Activated CD8-positive, alpha-beta memory T cell treated with anti-CD3 and anti-CD28 coated beads for 24 hours (primary cell): ENCODE results near the gene MPEG1.

Experiments used
- DNase-seq: peaks from one replicate; pipeline ENCODE4 v3.0.0-alpha.2; 2020

MPEG1 gene

DNA sequence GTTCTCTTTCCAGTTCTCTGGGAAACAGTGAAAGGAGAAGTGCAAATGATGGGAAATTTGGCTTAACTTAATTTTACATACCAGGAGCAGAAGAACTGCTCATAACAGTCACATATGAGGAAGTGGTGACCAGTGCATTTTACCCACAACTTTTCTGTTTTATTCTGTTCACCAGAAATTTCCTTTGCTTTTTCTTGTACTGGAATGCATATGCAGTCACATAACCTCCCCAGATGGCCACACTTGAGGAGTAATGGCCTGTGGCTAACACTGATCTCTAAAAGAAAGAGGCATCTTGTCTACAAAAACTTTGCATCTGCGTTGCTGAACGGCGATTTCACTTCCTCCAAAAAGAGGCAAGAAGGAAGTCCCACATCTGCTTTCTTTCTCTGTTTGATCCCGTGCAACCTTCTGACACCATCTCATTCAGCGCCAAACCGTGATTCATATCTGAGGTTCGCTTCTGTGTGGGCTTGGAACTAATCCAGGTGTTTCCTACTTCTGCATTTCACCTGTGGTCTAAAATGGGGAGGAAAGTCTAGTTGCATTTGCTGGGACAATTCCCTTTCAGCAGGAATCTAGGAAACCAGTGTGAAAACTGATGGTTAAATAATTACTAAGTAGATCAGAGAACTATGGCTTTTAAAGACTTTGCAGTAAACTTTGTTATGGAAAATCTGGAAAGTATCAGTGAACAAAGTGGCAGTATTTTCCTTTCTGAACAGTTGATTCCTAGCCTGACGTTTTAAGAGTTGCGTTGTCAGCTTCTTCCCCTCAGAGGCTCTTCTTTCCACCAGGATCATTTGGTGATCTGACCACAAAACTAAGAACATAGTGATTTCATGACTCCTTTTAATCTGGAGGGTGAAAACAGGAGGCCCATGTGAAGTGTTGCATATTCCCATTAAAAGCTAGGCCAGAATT, 4.2 kb upstream of the MPEG1 start:
- DNase-seq, result no peak

DNA sequence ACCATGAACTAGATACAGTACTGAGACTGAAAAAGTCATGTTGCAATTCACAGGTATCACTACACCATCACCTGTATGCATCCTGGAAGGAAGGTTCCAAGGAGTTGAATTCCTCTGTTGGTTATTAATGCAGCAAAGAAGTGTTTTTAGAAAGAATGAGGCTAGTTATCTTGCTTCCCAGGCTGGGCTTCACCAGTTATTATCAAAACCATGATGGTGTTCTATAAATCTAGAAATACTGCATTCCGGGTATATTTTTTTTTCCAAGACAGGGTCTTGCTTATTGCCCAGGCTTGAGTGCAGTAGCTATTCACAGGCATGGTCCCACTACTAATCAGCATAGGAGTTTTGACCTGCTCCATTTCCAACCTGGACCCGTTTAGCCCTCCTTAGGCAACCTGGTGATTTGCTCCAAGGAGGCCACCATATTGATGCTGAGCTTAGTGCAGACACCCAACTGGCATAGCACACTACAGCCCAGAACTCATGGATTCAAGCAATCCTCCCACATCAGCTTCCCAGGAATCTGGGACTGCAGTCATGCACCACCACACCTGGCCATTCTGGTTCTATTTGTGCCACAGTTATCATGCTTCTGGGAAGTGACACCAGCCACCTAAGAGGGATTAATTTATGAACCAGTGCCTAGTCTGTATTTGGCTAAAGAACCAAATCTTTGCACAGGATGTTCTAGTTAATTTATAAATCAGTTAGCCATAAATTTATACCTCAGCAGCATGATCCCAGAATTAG, 1.6 kb upstream of the MPEG1 start:
- DNase-seq, result no peak

DNA sequence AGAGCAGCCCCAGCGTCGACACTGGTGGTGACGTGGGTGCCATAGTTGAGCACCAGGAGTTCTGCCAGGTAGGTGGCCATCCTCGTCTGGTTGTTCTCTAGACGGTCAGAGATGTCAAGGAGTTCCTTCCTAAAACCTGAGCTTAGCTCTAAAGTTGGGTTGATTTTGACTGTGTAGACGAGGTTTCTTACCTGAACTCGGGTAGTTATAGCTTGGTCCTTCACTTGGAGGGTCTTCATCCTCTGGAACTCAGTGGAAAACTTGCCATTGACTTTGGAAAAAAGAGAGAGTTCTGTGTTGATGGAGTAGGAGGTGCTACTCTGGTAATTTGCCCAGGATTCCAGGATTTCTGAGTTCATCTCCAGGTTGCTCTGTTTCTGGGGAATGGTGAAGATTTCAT, 505 bp downstream of the MPEG1 start:
- DNase-seq, result no peak

DNA sequence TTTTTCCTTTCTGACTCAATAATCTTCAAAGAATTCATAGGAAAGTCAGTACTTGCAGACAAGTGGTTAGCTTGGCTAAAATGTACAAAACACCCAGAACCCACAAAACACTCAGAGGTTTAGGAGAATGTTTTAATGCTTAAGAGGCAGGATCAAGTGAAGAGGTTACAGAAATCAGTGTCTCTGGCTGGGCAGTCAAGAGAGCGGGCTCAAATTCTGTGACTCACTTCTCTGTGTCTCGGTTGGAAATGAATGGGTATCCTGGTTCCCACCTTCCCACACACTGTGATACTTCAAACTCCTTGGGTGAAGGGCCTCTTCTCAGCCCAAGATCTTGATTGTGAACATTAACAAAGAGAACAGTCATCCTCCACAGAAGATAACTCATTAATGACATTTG, 3.8 kb downstream of the MPEG1 start:
- no peak for DNase-seq

DNA sequence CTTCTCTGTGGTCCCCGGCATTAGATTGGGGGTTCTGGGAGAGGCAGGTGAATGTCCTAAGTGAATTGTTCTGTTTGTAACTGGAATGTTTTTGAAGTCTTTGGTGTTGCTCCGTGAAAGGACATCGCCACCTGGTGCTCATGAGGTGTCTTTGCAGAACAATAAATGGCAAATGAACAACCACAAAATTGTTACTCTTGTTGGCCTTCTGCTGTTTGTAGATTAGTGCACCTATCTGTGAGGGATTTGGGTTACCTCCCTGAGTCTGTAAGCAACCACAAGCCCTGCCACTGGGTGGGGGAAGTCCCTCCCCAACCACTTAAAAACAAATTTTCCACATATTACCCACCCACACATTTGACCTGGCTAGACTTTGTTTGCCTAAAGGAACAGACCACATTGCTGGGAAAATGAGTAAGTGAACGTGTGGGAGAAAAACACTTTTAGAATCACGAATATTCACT, 4.7 kb downstream of the MPEG1 start:
- no peak for DNase-seq

DNA sequence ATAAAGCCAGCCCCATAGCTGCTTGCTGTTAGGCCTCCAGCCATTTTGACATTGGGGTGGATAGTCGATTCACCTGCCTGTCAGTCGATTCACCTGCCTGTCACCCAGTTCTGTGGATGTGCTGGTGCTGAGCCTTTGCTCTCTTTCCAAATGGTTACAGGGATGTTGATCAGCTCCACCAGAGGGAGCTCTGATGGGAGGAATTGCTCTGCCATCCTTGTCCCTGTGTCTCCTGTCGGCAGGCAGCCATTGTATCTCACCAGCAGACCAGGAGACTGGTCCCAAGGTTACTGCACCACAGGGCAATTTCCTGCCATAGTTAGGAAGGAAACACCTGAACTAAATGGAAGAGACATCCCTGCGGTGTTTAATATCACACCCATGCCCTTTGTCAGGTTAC, 6.1 kb downstream of the MPEG1 start:
- DNase-seq, result no peak

DNA sequence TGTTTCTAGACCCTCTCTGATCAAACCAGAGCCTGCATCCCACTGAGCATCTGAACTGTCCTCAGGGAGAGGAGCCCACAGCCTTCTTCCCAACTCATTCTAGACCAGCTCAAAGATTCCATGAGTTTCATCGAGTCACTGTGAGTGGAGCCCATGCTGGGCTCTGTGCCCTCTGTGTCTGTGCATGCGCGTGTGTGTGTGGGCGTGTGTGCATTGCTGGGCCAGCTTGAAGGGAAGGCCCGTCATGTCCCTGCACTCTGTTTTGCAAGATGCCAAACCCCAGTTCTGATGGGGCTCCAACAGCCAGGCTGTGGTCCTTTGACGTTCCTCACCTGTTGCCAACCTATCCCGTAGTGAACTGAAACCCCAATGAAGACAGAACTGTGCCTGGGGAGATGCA, 7.1 kb downstream of the MPEG1 start:
- DNase-seq, result no peak

DNA sequence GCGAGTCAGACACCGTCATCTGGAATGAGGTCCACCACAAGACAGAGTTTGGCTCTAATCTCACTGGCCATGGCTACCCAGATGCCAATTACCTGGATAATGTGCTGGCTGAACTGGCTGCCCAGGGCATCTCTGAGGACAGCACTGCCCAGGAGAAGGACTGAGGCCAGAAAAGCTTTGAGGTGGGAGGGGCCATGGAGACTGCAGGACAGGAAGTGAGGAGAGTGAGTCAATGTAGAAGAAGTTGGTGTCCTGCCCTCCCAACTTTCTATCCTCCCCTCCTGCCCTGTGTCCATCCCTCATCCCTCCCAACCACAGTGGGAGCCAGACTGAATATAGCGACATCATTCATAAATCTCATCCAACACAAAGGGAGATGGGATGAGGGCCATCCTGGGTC, 8.0 kb downstream of the MPEG1 start:
- no peak for DNase-seq

DNA sequence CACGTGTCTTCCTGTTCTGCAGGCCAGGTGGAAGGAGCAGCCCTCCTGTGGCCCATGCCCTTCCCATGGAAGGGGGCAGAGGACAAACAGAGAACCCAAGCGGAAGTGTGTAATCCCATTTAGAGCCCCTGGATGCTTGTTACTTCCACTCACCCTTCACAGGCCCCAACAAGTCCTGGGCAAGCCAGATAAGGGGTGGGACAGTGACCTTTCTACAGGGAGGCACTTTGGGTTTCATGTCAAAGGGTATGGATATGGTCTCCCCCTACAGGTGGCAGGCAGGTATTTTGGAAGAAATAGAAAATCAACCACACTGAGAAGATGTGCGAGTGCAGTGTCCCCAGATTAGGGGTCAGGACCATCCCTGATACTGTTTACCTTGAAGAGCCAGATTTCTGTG, 11.4 kb downstream of the MPEG1 start:
- no peak for DNase-seq

DNA sequence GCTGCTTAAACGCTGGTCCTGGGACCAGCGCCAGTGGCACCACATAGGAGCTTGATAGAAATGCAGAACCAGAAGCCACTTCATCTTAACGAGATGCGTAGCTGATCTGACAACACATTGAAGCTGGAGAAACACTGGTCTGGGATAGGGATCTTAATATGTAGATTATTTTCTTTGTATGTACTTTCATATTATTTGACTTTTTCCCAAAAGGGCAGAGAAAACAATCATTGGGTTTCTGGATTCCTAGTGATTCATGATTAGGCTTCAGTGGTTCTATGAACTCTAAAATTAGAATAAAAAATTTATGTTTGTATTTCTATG, 12.3 kb downstream of the MPEG1 start:
- DNase-seq, result no peak

DNA sequence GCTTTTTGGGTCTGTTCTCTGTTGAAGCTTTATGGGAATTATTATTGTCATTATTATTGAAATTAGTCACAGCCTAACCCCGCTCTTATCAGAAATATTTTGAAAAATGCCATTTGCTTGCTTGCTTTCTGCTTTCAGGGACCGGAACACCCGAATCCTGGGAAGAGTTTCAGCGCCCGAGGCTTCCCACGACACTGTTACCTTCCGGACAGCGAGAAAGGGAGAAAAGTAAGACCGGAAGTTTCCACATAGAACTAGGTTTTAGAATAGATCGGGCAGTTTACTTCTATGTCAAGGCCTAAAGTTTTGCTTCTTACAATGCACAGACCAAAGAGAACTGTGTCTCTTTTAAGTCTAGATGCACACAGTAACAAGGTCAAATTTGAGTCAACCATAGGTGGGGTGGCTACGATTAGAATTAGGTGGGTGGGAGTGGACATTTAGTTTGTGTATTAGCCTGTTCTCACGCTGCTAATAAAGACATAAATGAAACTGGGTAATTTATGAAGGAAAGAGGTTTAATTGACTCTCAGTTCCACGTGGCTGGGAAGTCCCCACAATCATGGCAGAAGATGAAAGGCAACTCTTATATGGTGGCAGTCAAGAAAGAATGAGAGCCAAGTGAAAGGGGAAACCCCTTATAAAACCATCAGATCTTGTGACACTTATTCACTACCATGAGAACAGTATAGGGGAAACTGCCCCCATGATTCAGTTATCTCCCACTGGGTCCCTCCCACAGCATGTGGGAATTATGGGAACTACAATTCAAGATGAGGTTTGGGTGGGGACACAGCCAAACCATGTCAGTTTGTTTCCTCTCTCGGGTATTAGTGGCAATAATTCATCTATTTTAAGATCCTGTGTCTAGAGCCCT, 12.9 kb downstream of the MPEG1 start:
- no peak for DNase-seq

DNA sequence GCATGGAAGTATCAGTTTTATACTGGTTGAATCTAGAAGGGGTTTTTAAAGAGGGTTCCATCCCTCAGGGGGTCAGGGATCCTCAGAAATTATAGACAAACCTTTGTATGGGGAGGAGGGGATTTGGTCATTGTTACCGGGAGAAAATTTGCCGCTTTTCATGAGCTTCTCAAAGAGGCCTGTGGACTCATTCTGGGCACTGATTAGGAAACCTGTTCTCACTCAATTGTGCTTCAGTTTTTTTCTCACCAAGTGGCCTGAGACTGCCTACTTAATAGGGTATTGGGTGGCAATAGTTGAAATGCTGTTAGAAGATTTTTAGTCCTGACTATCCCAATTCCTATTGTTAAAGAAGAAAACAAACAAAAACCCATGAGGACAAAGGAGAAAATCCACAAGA, 14.0 kb downstream of the MPEG1 start:
- no peak for DNase-seq

DNA sequence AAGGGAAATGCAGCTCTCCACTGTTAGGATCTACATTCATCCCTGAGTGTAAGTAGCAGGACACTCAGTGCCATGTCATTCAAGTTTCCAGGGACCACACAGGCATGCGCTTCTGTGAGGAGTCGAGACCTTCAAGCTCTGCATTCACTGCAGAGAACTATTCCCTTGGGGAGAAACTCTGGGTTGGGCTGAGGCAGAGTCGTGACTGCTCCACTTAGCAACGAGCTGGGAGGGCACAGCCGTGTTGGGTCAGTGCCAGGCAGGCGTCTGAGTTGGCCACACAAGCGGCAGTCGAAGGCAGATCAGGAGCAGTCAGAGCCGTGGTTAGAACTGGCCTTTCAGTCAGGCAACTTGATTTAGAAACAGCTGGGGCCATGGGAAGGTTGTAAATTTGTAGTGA, 14.7 kb downstream of the MPEG1 start:
- DNase-seq, result no peak

DNA sequence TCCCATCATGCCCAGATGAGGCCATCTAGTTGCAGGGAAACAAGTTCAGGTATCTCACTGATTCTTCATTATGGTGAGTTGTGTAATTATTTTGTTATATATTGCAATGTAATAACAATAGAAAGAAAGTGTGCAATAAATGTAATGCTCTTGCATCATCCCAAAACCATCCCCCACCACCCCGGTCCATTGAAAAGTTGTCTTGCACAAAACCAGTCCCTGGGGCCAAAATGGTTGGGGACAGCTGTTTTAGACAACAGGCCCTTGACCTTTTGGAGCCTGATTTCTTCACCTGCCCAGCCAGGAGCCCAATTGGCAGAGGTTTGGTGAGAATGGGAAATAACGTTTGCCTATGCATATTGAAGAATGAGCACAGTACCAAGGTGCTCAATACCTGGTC, 15.9 kb downstream of the MPEG1 start:
- DNase-seq, result no peak

DNA sequence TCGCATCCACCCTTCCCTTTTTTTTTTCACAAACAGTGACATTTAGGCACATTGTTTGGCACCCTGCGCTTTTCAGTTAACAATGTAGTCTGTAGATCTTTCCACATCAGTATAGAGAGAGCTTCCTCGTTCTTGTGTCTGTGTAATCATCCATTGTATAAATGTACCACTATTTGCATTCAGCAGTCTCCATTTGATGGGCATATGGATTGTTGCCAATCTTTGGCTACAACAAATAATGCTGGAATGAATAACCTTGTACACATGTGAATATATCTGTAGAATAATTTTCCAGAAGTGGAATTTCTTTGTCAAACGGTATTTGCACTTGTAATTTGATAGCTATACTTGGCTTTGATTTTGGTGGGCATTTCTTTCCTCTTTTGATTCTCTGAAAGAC, 17.1 kb downstream of the MPEG1 start:
- DNase-seq, result no peak

DNA sequence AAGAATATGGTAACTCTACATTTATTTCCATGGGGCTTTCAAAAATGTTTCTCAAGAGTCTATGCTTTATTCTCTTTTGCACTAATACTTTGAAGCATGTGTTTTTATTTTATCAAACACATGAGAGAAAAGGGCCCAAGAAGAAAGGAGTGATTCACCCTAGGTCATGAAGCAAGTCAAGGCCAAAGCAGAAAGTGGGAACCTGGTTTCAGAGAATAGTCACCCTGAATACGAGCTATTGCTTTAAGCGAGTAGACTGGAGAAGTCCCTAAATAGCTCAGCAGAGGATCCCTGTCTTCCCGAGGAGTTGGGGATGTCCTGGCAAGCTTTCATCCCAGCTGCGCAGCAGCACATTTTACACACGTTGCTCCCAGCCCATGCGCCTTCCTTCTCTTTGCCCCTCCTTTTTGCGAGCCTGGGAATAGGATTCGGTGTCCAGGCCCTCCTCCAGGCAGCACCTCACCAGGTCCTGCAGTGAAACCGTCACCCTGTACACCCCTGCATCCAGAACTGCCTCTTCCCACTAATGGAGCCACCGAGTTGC, 19.1 kb downstream of the MPEG1 start:
- peak; percentile 33 for DNase-seq

DNA sequence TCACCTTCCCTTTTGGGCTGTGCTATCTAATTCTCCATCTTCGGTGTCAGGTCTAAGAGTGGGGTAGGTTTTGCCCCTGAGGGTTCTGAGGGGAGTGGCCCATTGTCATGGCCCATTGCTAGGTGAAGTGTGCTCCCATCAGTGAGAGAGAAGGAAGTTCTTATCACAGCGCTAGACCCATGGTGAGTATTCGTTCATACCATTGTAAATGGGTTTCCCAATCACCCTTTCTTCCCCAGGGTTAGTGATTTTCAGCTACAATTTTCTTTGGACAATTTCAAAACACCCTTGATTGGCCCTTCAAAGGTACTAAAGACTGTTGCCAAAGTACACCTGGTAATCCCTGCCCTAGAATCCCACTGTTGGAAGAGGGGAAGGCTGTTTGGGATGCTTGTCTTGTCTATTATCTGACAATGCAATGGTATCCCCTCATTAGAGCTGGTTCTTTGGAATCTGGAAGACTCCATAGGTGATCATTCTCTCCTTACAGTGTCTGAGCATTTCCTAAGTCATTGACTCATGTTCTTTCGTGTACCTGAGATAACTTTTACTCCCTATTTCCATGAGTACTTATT, 20.2 kb downstream of the MPEG1 start:
- DNase-seq, result no peak

DNA sequence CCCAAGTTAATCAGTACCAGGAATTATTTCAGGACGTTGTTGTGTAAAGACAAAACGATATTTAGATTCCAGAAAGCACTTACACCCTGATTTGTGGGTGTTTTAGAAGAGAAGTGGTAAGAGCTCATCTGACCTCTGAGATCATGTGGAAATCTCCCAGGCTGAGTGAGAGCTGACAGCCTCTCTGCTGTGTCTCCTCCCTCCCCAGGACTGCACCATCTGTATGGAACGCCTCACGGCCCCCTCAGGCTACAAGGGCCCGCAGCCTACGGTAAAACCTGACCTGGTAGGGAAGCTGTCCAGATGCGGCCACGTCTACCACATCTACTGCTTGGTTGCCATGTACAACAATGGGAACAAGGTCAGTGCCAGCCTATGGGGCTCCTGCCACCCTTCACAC, 20.8 kb downstream of the MPEG1 start:
- DNase-seq, result no peak

DNA sequence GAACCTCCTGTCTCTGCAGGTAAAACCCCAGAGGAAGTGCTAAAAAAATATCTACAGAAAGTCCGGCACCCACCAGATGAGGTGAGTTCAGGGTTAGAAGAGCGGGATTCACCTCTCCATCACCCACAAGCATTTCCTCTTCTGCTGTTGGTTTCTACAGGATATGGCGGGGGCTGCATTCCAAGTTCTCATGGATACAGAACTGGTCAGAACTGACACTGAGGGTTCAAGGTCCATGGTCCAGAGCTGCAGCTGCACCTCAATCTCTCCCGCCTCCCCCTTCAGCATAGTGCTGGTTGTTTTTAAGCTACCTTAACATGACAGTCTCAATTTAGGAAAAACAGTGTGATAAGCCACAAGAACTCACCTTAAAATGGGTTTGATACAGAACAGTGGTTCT, 21.6 kb downstream of the MPEG1 start:
- peak; percentile 28 for DNase-seq

DNA sequence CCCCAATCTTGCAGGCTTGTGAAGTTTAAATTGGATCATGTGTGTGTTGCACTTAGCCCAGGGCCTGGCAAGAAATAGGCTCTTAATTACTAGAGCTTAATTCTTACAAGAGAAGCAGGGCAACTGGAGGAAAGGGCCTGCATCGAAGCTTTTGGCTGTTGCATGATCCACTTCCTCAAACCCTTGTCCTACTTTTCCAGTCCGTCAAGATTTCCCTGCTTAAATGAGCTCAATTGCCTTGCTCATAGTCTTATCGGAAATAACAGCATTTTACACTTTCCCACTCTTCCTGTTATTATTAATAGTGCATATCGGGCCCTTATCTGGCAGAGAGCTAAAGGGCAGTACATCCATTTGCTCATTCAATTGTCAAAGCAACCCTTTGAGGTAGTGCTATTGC, 22.7 kb downstream of the MPEG1 start:
- no peak for DNase-seq

DNA sequence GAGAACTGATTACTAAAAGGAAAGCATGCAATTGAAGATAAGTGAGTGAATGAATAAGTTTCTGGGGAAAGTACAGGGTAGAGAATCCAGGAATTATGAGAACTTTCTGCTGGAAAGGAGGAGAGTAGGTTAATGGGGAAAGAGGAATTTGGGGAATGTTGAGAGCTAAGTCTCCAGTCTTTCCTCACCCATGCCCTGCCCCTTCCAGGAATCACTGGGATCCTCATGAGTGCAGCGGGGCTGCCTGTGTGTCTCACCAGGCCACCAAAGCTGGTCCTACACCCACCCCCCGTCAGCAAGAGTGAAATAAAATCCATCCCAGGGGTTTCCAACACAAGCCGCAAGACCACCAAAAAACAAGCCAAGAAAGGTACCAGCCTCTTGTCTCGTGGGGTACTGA, 23.8 kb downstream of the MPEG1 start:
- peak; percentile 24 for DNase-seq

DNA sequence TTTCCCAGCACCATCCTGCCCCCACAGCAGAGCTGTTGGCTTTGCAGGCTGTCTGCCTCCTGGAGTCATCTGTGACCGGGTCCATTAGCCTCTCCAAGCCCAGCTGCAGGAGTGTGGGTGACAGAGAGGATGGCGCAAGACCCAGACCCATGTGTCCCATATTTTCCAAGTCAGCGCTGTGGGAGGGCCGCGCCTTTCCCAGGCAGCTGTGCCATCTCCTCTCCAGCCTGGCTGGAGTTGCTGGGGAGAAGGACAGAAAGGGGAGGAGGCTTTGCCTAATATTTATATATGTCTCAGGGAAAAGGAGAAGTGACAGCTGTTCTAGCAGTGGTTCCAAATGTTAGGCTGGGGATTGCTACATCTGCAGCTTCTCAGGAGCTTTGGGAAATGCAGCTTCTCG, 25.1 kb downstream of the MPEG1 start:
- DNase-seq, result no peak

DNA sequence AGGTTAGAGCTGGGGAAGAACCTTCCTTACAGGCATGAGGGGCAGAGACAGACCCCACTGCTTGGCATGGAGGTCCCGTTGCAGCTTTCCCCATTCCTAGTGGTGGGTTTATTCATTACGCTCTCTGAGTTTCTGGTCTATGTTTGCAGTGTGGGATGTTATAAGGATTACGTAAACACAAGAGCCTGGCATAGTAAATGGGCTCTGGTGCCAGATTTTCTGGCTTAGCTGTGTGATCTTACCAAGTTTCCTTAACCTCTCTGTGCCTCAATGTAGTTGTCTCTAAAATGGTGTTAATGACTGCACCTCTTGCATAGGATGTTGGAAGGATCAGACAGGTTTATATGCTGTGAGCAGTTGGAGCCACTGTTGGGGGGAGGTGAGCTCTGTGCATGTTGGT, 25.7 kb downstream of the MPEG1 start:
- DNase-seq, result no peak
